MCF 10A (cell line): ENCODE measurements around the gene KSR1. TPM values are rescaled to one million over a fixed set of nuclear protein-coding genes. Genes with fewer than 3 reads are reported as not detected.

Experiments
- BruUV-seq: library from RNA; stranded (reverse); fragments of 400-500 nt; replicated peaks from 2 replicates; lab custom pipeline; 2021; lab: Mats Ljungman, UMichigan
- CTCF ChIA-PET: fragments of 300-600 bp; sonication (Branson Sonifier 250); formaldehyde crosslinking; extraction: SDS; loops from one replicate; lab custom pipeline; 2021; ENCODE audit warnings: antibody characterized with exemption, inconsistent platforms; lab: Yijun Ruan, JAX
- POLR2A ChIA-PET: fragments of 300-600, 350-650 bp; sonication (Branson Sonifier 250); formaldehyde crosslinking; extraction: SDS; loops from one replicate; lab custom pipeline; 2020; ENCODE audit warnings: antibody characterized with exemption, inconsistent platforms; lab: Yijun Ruan, JAX
- DNase-seq: peaks from one replicate; pipeline ENCODE4 v3.0.0-alpha.2; 2018; ENCODE audit not compliant: unreplicated experiment
- H3K27ac Mint-ChIP-seq: one replicate; pipeline ENCODE4 v1.8.0; 2022; ENCODE audit warnings: mild to moderate bottlenecking, low read depth, mixed read lengths; ENCODE audit not compliant: unreplicated experiment
- H3K27me3 Mint-ChIP-seq: one replicate; pipeline ENCODE4 v1.8.0; 2022; ENCODE audit warnings: mixed read lengths; ENCODE audit not compliant: insufficient read depth, unreplicated experiment
- H3K36me3 Mint-ChIP-seq: one replicate; pipeline ENCODE4 v1.8.0; 2022; ENCODE audit warnings: mild to moderate bottlenecking, moderate library complexity, mixed read lengths; ENCODE audit not compliant: insufficient read depth, unreplicated experiment
- H3K4me1 Mint-ChIP-seq: one replicate; pipeline ENCODE4 v1.8.0; 2022; ENCODE audit warnings: mixed read lengths; ENCODE audit not compliant: insufficient read depth, unreplicated experiment
- H3K4me3 Mint-ChIP-seq: one replicate; pipeline ENCODE4 v1.8.0; 2022; ENCODE audit warnings: mild to moderate bottlenecking, moderate library complexity, mixed read lengths; ENCODE audit not compliant: unreplicated experiment
- H3K9me3 Mint-ChIP-seq: one replicate; pipeline ENCODE4 v1.8.0; 2022; ENCODE audit warnings: mixed read lengths; ENCODE audit not compliant: unreplicated experiment
- CTCF ChIP-seq: fragments of 200-600 bp; IDR thresholded peaks from one replicate; pipeline ENCODE4 v1.8.0; 2022; ENCODE audit warnings: antibody characterized with exemption, mild to moderate bottlenecking; ENCODE audit not compliant: unreplicated experiment
- intact Hi-C: fragments of 100-400 bp; cut with micrococcal nuclease; formaldehyde crosslinking; loops from 2 replicates; pipeline ENCODE4 v1.14.1; 2022
- total RNA-seq: library from RNA; stranded (reverse); gene quantifications from 2 replicates; pipeline ENCODE4 v1.2.3, GENCODE V29; 2022

KSR1 gene
- total RNA-seq, 1 experiment from 2014 or later = 7.2 TPM

DNA sequence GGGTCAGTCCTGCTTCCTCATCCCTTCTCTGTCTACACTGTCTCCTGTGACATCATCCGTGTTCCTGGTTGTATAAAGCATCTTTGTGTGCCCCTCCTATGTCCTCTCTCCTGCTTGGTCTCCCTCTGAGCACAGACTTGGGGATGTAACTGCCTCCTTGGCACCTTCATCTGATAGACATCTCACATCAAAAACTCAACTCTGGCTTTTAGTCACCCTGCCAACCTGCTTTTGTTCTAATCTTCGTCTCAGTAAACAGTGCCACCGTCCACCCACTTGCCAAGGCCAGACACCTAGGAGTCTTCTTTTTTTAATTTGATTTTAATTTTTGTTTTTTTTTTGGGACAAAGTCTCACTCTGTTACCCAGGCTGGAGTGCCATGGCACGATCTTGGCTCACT lies 16.9 kb upstream of the KSR1 start:
- ChIA-PET POLR2A (no interaction called here), CTCF (no interaction called here)
- H3K4me1 Mint-ChIP-seq = no peaks in the 10 kb centered on the region
- H3K36me3 Mint-ChIP-seq = no peaks in the 10 kb centered on the region
- H3K27me3 Mint-ChIP-seq = peaks cover 69% of the 10 kb centered on the region
- no peak overlapping the region for H3K27ac Mint-ChIP-seq
- TF ChIP-seq CTCF = no peak
- no peak overlapping the region for H3K4me3 Mint-ChIP-seq
- no peak for DNase-seq
- H3K9me3 Mint-ChIP-seq = no peaks in the 10 kb centered on the region
- intact Hi-C loops = no loop called here
- no TSS peak for BruUV-seq

- Mint-ChIP-seq H3K27me3 (peaks cover 66% of the 10 kb centered on the region), H3K4me3 (no peak overlapping the region), H3K36me3 (no peaks in the 10 kb centered on the region), H3K9me3 (no peaks in the 10 kb centered on the region), H3K4me1 (peaks cover 18% of the 10 kb centered on the region), H3K27ac (no peak overlapping the region)
- no peak for DNase-seq
- ChIA-PET CTCF (interaction anchor here (0.6 to 1.4 kb wide), 3 partner anchors 10 to 157 kb away, joined by 3 to 4 read pairs (median 3); no protein-coding TSS in a partner anchor), POLR2A (no interaction called here)
- intact Hi-C loops = no loop called here
- no peak for TF ChIP-seq CTCF
- no TSS peak for BruUV-seq
Observed at GRCh38 chr17:27442702-27443101, 13.5 kb upstream of the KSR1 start.

DNA sequence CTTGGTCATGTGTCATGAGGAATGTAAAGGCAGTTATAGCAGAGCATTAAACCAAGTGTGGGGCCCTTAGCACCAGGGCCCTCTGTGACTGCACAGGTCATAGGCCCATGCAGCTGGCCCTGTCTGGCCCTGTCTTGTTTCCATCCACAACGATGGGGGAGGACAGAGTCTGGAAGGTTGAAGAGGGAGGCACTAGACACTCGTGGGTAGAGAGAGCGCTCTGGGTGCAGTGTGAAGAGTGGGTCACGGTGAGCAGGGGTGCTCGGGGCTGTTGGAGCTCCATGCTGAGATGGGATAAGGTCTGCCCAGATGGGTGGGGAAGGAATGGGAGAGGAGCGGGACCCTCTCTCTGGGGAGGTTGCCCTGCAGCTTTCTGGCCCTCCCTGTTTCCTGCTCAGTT lies 12.8 kb upstream of the KSR1 start:
- no peak overlapping the region for H3K27ac Mint-ChIP-seq
- H3K4me3 Mint-ChIP-seq = no peak overlapping the region
- H3K4me1 Mint-ChIP-seq = peaks cover 18% of the 10 kb centered on the region
- no peaks in the 10 kb centered on the region for H3K36me3 Mint-ChIP-seq
- TF ChIP-seq CTCF = no peak
- CTCF ChIA-PET = interaction anchor here (1.3 to 1.4 kb wide), 2 partner anchors 10 to 156 kb away, joined by 3 to 4 read pairs; no protein-coding TSS in a partner anchor
- no peaks in the 10 kb centered on the region for H3K9me3 Mint-ChIP-seq
- POLR2A ChIA-PET = no interaction called here
- peaks cover 61% of the 10 kb centered on the region for H3K27me3 Mint-ChIP-seq
- no peak for DNase-seq
- BruUV-seq = no TSS peak
- intact Hi-C loops = no loop called here

DNA sequence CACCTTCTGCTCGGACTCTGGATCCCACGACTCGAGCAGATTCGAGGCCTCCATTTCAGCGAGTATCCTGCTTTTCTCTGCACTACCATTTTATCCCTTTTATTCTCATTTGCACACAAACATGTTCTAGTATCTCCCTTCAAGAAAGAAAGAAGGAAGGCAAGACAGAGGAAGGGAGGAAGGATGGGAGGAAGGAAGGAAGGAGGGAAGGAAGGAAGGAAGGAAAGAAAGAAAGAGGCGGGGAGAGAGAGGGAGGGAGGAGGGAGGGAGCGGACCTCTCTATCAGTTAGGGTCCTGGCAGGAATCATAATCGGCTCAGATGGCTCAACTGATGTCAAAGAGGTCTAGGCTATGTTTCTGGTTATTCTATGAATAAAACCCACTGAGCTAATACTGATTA lies 10.3 kb upstream of the KSR1 start:
- no peak for TF ChIP-seq CTCF
- Mint-ChIP-seq H3K27me3 (peaks cover 61% of the 10 kb centered on the region), H3K27ac (no peak overlapping the region), H3K9me3 (no peaks in the 10 kb centered on the region), H3K36me3 (no peaks in the 10 kb centered on the region), H3K4me3 (no peak overlapping the region), H3K4me1 (peaks cover 18% of the 10 kb centered on the region)
- BruUV-seq = no TSS peak
- ChIA-PET CTCF (interaction anchor here (0.5 to 1.6 kb wide), 5 partner anchors 10 to 194 kb away, joined by 3 to 7 read pairs (median 3); partner anchors contain the start of gene KSR1), POLR2A (no interaction called here)
- intact Hi-C loops = loop anchor here (1.0 to 5.0 kb wide), 2 partner anchors 10 to 204 kb away; partner anchors contain the start of gene KSR1
- no peak for DNase-seq
